PC-3 (cell line): ENCODE results near the gene PML.

Experiments used
- CTCF ChIP-seq: fragments of 300-600 bp; sonication (generic); conservative IDR thresholded peaks from 2 replicates; pipeline ENCODE4 v1.5.1; 2017; ENCODE audit warnings: antibody characterized with exemption, low read depth, mild to moderate bottlenecking, low read length
- EZH2 ChIP-seq: fragments of 300-600 bp; sonication (generic); IDR thresholded peaks from one replicate; pipeline ENCODE4 v1.6.1; 2017; ENCODE audit warnings: antibody characterized with exemption, mild to moderate bottlenecking, low read length; ENCODE audit not compliant: unreplicated experiment
- EZH2phosphoT487 ChIP-seq: fragments of 300-600 bp; sonication (generic); IDR thresholded peaks from 2 replicates; pipeline ENCODE4 v1.6.1; 2018; ENCODE audit warnings: mild to moderate bottlenecking, antibody characterized with exemption, low read length, borderline replicate concordance

GRCh38 chr15:73959801-73960200 lies 34.7 kb upstream of the PML start:
- TF ChIP-seq EZH2phosphoT487 (no peak), EZH2 (no peak), CTCF (no peak)
